Dedifferentiated amniotic fluid mesenchymal stem cell (primary cell): Measurements from ENCODE around the gene SLC2A4RG.
"Not testable (repeated sequence)": the region's sequence is repeated elsewhere in the genome, so short reads cannot be mapped to it uniquely, and the experiment has no call there.

Experiments used
- DNase-seq: peaks from one replicate; pipeline ENCODE4 v3.0.0-alpha.2; 2016; ENCODE audit errors: extremely low spot score

The SLC2A4RG gene

DNA sequence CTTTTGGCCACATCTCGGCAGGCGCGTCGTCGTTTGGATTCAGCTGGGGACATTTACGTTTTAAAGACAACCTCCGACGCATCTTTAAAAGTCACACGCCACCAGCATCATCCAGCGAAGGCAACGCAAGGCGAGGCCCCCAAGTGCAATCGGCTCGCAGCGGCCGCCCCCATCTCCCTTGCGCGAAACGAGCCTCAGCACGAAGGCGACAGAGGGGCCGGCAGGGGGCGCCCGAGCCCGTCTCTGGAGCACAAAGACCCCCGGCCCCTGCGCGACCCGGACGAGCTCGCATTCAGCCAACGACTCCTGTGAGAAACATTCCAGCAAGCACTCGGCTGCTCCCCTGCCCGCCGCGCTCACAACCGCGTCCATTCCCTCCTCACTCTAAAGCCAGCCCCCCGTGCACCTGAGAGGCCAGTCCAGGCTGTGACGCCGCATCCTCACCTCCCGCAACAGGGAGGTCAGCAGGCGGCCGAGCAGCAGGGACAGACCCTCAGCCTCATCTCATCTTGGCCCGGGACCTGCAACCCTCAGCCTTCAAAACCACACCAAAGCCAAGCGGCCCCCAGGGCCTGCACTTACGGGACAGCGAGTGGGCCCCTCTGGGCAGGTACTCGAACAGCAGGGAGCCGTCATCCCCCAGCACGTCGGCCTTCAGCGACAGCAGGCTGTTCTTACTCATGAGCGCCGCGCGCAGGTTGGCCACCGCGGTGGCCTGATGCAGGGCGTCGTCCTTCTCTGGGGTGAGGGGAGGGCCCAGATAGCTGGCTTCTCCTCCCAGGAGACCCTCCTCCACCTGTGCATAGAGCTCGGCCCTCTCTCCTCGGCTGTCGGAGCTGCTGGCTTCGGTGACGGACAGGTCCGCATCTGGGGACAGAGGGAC, 35.8 kb downstream of the SLC2A4RG start:
- peak; percentile 27 for DNase-seq

DNA sequence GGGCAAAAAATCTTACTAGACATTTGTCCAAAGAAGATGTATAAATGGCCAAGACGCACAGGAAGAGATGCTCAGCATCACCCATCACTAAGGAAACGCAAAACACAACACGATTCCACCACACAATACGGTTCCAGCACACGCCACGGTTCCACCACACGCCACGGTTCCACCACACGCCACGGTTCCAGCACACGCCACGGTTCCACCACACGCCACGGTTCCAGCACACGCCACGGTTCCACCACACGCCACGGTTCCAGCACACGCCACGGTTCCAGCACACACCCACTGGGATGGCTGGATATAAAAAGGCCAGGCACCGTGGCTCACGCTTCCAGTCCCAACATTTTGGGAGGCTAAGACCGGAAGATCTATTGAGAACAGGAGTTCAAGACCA, 37.3 kb downstream of the SLC2A4RG start:
- DNase-seq = not testable (repeated sequence)

DNA sequence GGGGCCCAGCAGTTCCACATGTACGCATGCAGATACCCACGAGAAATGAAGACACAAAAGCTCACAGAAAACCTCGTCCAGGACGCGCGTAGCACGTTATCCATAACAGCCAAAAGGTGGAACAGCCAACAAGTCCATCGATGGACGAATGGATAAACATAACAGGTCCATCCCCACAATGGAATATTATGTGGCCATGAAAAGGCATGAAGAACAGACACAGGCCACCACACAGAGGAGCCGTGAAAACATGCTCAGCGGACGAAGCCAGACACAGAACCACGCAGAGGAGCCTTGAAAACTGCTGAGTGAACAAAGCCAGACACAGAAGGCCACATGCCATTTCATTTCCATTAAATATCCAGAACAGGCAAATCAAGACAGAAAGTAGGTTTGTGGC, 38.0 kb downstream of the SLC2A4RG start:
- no peak for DNase-seq

DNA sequence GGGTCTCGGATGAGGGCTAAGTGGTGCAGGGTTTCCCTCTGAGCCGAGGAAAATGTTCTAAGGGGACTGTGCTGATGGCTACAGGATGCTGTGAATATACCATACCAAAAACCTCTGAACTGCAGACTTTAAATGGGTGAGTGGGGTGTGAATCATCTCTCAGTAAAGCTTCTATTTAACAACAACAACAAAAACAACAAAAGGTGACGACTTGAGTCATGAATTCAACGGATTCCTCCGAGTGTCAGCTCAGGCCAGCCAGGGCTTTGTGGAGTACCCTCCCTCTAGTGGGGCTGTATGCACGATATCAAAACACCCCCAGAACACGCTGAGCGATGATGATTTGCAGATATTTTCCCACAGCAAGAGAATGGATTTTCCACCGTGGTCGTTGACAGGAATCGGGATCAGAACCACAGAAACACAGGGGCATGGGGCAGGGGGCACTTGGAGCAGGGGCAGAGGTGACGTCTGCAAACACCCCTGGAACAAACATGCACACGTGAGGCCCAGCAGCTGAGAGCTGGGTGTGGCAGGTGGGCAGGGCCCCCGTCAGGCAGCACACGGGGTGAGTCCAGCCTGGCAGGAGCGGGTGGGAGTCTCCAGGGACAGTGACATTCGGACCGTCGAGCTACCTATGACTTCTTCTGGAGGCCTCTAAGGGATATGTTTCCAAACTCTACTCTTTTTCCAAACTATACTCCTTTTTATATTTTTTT, 38.6 kb downstream of the SLC2A4RG start:
- DNase-seq = no peak

DNA sequence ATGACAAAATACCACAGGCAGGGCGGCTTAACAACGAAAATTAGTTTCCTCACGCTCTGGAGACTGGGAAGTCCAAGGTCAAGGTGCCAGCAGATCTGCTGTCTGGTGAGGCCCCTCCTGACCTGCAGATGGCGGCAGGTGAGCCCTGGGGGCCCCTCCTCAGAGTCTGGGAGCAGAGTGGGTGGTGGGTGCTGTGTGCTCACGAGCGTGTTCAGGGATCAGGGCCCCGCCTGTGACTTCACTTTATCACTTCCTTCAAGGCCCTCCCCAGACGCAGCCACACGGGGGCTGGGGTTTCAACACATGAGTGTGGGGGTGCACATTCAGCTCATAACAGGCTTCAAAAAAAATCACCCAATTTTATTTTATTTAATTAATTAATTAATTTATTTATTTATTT, 39.3 kb downstream of the SLC2A4RG start:
- DNase-seq = no peak

DNA sequence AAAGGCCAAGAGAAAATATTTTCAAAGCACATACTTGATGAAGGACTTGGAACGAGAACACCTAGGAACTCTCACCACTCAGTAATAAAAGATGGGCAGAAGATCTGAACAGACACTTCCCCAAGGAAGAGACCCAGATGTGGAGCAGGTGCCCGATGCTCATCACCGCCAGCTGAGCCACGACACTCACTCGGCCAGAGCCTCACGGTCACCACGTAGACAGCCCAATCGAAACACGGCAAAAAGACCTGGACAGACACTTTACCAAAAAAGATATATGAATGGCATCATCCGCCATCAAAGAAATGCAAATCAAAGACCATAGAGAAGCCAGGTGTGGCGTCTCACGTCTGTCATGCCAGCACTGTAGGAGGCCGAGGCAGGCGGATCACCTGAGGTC, 41.6 kb downstream of the SLC2A4RG start:
- DNase-seq = no peak

DNA sequence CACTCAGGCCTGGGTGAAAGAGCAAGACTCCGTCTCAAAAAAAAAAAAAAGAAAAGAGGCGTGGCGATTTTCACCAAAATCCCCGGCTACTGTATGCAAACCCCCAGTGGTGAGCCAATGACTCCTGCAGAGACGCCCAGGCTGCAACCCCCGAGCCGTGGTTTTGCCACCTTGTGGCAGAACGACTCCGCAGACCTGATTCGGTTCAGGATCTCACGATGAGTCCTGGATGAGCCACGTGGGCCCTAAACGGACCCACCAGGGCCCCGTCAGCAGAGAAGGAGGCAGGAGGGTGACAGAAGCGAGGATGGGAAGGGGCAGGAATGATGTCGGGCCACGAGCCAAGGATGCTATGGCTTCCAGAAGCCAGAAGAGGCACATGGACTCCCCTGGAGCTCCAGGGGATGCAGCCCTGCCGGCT, 42.5 kb downstream of the SLC2A4RG start:
- no peak for DNase-seq

DNA sequence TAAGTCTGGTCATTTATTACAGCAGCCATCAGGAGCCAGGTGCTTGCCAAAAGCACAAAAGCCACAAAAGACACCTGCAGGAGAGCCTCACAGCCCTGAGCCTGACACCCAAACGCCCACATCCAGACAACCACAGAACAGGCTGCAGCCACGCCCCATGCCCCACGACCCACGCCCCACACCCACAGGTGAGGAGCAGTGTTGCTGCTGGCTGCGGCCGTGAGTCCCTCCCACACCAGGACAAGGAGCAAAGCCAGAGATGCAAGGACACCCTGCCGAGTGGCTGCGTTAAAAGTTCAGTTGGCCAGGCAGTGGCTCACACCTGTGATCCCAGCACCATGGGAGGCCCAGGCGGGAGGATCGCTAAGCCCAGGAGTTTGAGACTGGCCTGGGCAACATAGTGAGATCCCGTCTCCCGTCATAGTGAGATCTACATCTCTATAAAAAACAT, 43.0 kb downstream of the SLC2A4RG start:
- no peak for DNase-seq

DNA sequence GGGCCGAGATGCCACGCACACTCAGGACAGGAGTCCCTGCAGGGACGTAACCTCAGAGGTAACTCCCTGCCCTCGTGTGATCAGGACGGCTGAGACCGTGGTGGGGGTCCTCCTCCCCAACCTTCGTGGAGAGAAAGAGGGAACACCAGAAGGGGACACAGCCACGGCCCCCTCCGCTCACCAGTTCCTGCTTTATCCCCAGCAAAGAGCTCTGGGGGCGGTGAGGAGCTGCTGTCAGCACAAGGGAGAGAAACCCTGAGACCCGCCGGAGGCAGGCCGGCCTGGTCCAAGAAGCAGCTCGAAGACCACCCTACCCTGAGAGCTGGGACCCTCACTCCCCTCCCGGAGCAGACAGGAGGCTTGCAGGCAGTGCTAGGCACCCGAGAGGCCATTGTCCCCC, 44.4 kb downstream of the SLC2A4RG start:
- no peak for DNase-seq

DNA sequence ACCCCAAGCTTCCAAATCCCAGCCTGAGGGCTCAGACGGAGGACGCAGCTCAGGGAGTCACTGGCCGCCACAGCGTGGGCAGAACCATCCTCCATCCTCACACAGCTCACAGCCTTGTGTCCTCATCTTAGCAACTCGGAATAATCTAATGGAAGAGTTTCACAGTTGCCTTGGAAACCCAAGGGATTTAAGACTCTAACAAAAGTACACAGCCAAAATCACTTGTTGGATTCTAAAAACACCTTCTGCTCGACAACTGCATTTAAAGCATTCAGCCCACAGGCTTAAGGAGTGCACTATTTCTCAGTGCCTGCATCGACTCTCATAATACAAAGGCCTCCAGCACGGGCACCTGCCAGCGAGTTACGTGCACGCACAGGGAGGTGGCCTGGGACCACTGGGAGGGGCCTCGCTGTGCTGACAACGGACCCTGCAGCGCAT, 46.1 kb downstream of the SLC2A4RG start:
- DNase-seq = no peak

DNA sequence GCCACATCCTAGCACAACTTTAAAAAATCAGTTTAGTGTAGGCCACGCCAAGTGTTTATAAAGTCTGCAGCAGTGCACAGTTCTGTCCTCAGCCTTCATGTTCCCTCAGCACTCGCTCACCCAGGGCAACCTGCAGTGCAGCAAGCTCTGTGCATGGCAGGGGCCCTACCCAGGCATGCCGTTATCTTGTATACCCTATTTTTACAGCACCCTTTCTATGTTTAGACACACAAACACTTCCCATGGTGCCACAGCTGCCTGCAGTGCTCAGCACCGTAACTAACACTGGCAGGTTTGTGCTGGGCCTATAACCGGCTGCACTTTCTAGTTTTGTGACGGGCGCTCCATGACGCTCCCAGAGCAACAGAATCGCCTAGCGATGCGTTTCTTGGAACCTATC, 47.7 kb downstream of the SLC2A4RG start:
- DNase-seq = no peak

DNA sequence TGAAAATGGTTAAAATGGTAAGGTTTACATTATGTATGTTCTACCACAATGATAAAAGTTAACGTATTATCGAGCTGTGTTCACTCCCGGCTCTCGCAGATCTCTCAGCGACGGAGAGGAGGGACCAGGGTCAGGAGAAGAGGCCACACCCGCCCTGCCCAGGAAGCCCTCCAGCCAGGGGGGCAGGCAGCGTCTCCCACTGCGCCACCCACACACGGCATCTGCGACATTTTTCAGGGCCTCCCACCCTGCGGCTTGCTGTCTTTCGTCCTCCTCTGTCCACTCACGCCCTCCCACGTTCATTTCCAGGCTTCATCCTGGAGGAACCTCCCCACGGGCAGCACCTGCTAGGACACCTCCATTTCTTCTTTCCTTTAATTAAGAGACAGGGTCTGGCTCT, 48.2 kb downstream of the SLC2A4RG start:
- DNase-seq = no peak

DNA sequence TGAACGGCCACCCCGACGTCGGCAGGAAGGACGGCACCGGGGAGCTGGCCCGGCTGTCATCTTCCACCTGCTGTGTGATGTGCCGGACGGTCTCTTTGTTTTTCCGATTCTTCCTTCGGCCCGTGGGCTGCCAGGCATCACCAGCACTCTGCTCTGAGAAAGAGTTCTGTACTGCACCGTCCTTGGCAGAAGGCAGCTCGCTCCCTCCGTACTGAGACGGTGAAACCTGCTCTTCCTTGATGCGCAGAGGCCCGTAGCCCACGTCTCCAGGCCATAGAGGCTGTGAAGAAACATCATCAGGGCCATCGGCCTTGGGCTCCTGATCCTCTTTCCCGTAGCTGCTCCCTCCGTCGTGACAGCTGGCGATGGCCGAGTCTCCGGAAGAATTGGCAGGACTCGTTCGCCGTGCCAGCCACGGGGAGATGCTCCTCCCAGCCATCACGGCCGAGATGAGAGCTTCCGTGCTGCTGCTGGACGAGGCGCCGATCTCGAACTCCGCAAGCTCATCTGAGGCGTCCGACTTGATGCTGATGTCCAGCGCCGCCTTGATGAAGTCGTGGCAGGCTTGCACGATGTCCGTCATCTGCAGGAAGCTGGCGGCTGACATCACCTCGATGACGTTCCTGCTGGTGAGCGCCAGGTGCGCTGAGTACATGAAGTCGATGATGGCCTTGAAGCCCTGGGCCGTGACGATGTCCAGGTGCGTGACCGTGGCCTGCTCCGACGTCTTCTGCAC, 50.4 kb downstream of the SLC2A4RG start:
- DNase-seq = no peak

DNA sequence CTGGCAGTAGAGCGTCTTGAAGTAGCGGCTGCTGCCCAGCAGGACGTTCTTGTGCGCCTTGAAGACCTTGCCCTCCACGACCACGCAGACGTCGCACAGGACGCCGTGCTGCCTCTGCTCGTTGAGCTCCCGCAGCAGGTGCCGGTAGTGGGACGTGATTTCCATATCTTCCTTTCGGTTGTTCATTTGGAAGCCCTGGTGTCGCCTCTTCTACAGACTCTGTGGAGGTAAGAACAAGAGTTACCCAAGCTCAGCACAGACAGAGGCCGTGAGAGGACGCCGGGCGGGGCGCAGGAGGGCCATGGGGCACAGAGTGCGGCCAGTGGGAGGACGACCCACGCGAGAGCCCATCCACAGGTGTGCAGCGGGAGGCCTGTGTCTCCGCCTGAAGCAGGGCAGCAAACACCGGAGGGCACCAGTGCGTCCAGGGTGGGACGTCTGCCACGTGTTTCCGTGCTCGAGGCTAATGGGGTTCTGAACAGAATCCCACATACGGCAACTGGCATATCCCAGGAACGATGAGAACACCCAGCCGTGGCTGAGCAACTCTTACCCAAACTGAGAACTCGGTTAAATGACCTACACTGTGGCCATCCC, 51.1 kb downstream of the SLC2A4RG start:
- DNase-seq = no peak

DNA sequence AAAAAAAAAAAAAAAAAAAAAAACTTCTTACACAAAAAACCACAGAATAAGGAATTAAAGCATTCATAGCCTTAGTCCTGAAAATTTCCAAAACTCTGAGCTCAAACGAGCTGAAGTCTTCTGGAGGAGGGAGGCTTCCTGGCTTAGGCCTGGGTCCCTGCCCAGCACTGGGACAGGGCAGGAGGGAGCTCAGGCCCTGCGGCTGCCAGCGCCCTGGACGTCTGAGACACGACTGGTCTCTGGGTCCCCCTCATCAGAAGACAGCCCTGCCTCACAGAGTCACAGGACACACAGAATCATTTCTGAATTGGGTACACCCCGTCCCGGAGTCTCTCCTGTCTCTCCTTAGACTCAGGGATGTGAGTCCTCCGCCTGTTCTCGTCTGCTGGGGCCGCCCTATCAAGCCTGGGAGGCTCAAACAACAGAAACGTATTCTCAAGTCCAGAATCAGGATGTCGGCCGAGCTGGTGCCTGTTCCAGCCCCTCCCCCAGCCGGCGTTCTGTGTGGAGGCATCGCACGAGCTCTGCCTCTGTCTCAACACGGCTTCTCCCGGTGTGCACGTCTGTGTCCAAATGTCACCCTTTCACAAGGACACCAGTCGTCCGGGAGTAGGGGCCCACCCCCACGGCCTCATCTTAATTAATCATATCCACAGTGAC, 52.1 kb downstream of the SLC2A4RG start:
- DNase-seq = no peak

DNA sequence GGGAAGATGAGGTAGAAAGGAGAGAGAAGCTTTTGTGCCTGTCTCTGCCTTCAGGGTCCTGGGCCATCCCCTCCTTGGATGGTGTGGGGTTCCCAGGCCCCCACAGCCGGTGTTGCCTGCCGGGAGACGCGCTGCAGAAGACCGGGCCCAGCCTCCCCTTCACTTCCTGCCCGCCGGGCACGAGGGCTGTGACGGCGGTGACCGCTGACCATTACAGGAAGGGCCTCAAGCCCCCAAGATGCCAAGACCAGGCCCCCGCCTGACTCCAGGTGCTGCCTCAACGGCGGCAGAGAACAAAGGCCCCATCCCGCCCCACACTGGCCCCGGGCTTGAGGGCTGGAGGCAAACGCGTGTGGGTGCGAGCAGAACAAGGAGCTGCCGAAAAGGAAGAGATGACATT, 53.3 kb downstream of the SLC2A4RG start:
- no peak for DNase-seq
